Right lobe of liver (tissue), 6 donors: ENCODE results near the gene ZC3H13. TPM values are rescaled to one million over a fixed set of nuclear protein-coding genes. Genes with fewer than 3 reads are reported as not detected.

ENCODE experiments used
- ATAC-seq, 4 donors: fragments of 200-7000 bp; cut with Tn5 transposase; one replicate each; pipeline ENCODE4 v1.9.1; 2020; ENCODE audit warnings: mild to moderate bottlenecking in 4 of 4, moderate library complexity in 4 of 4
- DNase-seq, 3 donors: peaks; one replicate each; pipeline ENCODE4 v3.0.0-alpha.2; 2020
- H3K27ac ChIP-seq, 3 donors: fragments of 200-600 bp; one replicate each; pipeline ENCODE4 v1.8.0; 2022
- H3K27me3 ChIP-seq, 2 donors: fragments of 200-600 bp; one replicate each; pipeline ENCODE4 v1.8.0; 2022
- H3K36me3 ChIP-seq, 4 donors: fragments of 200-600 bp; sonication (generic) in 1 of 4; one replicate each; pipeline versions ENCODE4 v1.5.1 to v1.8.0; 2017 to 2022; ENCODE audit warnings: control low read depth in 1 of 4
- H3K4me1 ChIP-seq, 4 donors: fragments of 200-600 bp; sonication (generic) in 1 of 4; one replicate each; pipeline versions ENCODE4 v1.5.1 to v1.8.0; 2017 to 2022; ENCODE audit warnings: control low read depth in 1 of 4
- H3K4me3 ChIP-seq, 3 donors: fragments of 200-600 bp; one replicate each; pipeline ENCODE4 v1.8.0; 2022
- H3K9me3 ChIP-seq, 4 donors: fragments of 200-600 bp; sonication (generic) in 1 of 4; one replicate each; pipeline versions ENCODE4 v1.5.1 to v1.8.0; 2017 to 2022; ENCODE audit warnings: control low read depth in 1 of 4
- POLR2A ChIP-seq: fragments of 450-650 bp; IDR thresholded peaks from one replicate; pipeline ENCODE4 v1.6.1; 2017; ENCODE audit warnings: antibody characterized with exemption, mild to moderate bottlenecking
- WGBS: methylation state at CpG from one replicate; pipeline ENCODE4 v1.1.6; 2018; ENCODE audit warnings: low coverage, low lambda C conversion rate; ENCODE audit not compliant: insufficient coverage; ENCODE audit errors: missing lambda C conversion rate; 5-methylcytosine and 5-hydroxymethylcytosine counted together
- intact Hi-C, 2 donors: fragments of 100-400 bp; cut with DNase I; formaldehyde crosslinking; loops; one replicate each; pipeline versions ENCODE4 v1.11.2 to v1.14.1; 2022
- total RNA-seq, 6 experiments: library from RNA; depleted of rRNA in 2 of 6; stranded (reverse); fragments of >200 nt in 2 of 6; fragmentation: NEBNext Ultra II Directional in 3 of 6; extraction: Animal tissue kit (Norgen Biotek cat#: 25700) in 3 of 6; gene quantifications; one replicate each; pipeline versions ENCODE4 v1.1.0 to v1.2.4, GENCODE V29; 2016 to 2023
- TF ChIP-seq, protein P1 (sequence below), 4 donors: fragments of 200-600 bp in 3 of 4; fragments of 450-650 bp in 1 of 4; IDR thresholded peaks; one replicate each; pipeline versions ENCODE4 v1.5.1 to v1.8.0; 2016 to 2022; ENCODE audit warnings: antibody characterized with exemption in 4 of 4, mild to moderate bottlenecking in 2 of 4
- donor health status: DM: no; HTN: yes; CAD: no.
- donor health status: DM: no; HTN: no; CAD: no.
- donor health status: DM: no; HTN: no; CAD: no.
- donor health status: DM: no; HTN: yes; CAD: no.
- donor health status: DM: no; HTN: yes; CAD: no.

Gene ZC3H13
- total RNA-seq, 6 experiments from 2014 or later, result 20.3 to 52.8 (median 50.3) TPM

- peak in 3 of 4 donors; percentile 49 to 93 (median 84) for ATAC-seq
- intact Hi-C loops, result no loop called here
- no peak for DNase-seq
- Histone ChIP-seq H3K4me1 (no peaks in the 10 kb centered on the region), H3K9me3 (peaks cover 0 to 6% (median 0%) of the 10 kb centered on the region in 4 donors), H3K27ac (no peak overlapping the region), H3K27me3 (no peaks in the 10 kb centered on the region), H3K4me3 (no peak overlapping the region), H3K36me3 (peaks cover 0 to 4% (median 2%) of the 10 kb centered on the region in 4 donors)
- TF ChIP-seq, protein P1, sequence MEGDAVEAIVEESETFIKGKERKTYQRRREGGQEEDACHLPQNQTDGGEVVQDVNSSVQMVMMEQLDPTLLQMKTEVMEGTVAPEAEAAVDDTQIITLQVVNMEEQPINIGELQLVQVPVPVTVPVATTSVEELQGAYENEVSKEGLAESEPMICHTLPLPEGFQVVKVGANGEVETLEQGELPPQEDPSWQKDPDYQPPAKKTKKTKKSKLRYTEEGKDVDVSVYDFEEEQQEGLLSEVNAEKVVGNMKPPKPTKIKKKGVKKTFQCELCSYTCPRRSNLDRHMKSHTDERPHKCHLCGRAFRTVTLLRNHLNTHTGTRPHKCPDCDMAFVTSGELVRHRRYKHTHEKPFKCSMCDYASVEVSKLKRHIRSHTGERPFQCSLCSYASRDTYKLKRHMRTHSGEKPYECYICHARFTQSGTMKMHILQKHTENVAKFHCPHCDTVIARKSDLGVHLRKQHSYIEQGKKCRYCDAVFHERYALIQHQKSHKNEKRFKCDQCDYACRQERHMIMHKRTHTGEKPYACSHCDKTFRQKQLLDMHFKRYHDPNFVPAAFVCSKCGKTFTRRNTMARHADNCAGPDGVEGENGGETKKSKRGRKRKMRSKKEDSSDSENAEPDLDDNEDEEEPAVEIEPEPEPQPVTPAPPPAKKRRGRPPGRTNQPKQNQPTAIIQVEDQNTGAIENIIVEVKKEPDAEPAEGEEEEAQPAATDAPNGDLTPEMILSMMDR (IDR thresholded peaks at IDR 0.05), result no peak
- no peak for TF ChIP-seq POLR2A
- 79% methylated on average over 4 of the region's 4 CpGs for WGBS
These were observed 20.8 kb downstream of the ZC3H13 start for GRCh38 chr13:46031581-46032263.

DNA sequence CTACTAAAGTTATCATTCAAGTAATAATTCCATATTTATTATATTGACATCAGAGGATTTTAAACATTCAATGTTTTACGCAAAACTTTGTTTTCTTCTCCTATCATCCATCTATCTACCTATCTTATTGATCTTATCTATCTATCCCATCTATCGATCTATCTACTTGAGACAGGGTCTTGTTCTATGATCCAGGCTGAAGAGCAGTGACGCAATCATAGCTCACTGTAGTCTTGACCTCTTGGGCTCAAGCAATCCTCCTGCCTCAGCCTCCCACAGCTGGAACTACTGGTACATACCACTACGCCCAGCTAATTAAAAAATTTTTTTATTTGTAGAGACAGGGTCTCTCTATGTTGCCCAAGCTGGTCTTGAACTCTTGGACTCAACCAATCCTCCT lies 27.4 kb downstream of the ZC3H13 start:
- Histone ChIP-seq H3K27ac (no peak overlapping the region), H3K27me3 (no peaks in the 10 kb centered on the region), H3K4me3 (no peak overlapping the region), H3K36me3 (peaks cover 0 to 10% (median 0%) of the 10 kb centered on the region in 4 donors), H3K4me1 (no peaks in the 10 kb centered on the region), H3K9me3 (peaks cover 0 to 4% (median 0%) of the 10 kb centered on the region in 4 donors)
- no peak for DNase-seq
- TF ChIP-seq, protein P1 (IDR thresholded peaks at IDR 0.05), result no peak
- TF ChIP-seq POLR2A, result no peak
- intact Hi-C loops, result no loop called here
- ATAC-seq, result no peak
- 93% methylated on average over 4 of the region's 4 CpGs for WGBS

- Histone ChIP-seq H3K36me3 (peaks cover 0 to 33% (median 14%) of the 10 kb centered on the region in 4 donors), H3K27ac (no peak overlapping the region), H3K27me3 (no peaks in the 10 kb centered on the region), H3K9me3 (no peaks in the 10 kb centered on the region), H3K4me1 (no peaks in the 10 kb centered on the region), H3K4me3 (no peak overlapping the region)
- 94% methylated on average over 2 of the region's 2 CpGs for WGBS
- TF ChIP-seq, protein P1 (IDR thresholded peaks at IDR 0.05), result no peak
- no peak for TF ChIP-seq POLR2A
- DNase-seq (no peak), ATAC-seq (no peak)
- intact Hi-C loops, result no loop called here
These were observed 30.1 kb downstream of the ZC3H13 start for GRCh38 chr13:46022481-46022880.

DNA sequence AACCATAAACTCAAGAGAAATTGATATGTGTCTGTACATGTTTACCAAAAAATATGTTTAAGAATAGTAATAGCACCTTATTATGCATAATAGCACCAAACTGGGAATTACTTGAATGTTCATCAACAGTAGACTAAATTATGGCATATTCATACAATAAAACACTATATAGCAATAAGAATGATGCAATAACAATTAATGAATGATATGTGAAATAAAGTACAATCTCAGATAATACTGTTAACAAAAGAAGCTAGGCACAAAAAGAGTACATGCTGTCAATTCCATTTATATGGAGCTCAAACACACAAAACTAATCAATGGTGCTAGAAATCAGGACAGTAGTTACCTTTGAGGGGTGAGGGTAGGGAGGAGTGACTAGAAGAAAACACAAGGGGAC lies 36.3 kb downstream of the ZC3H13 start:
- ATAC-seq, result no peak
- Histone ChIP-seq H3K27me3 (no peaks in the 10 kb centered on the region), H3K4me1 (no peaks in the 10 kb centered on the region), H3K9me3 (no peaks in the 10 kb centered on the region), H3K4me3 (no peak overlapping the region), H3K36me3 (peaks cover 0 to 66% (median 23%) of the 10 kb centered on the region in 4 donors), H3K27ac (no peak overlapping the region)
- intact Hi-C loops, result no loop called here
- DNase-seq, result no peak
- TF ChIP-seq, protein P1 (IDR thresholded peaks at IDR 0.05), result no peak
- TF ChIP-seq POLR2A, result no peak
